CD4-positive, alpha-beta T cell treated with Interleukin-15 for 4 hours (primary cell): ENCODE data around the gene SLC4A2.

Experiments
- DNase-seq: peaks from one replicate; pipeline ENCODE4 v3.0.0-alpha.2; 2020; ENCODE audit warnings: low spot score

SLC4A2 gene

GRCh38 chr7:151062399-151063211 lies 3.2 kb downstream of the SLC4A2 start:
- no peak for DNase-seq

- no peak for DNase-seq
These were observed 3.8 kb downstream of the SLC4A2 start for GRCh38 chr7:151063212-151063561.

- no peak for DNase-seq
These were observed 5.1 kb downstream of the SLC4A2 start for GRCh38 chr7:151064454-151064853.

GRCh38 chr7:151064993-151065392 lies 5.6 kb downstream of the SLC4A2 start:
- no peak for DNase-seq

- DNase-seq = no peak
These were observed 6.1 kb downstream of the SLC4A2 start for GRCh38 chr7:151065516-151065915.

- no peak for DNase-seq
These were observed 7.0 kb downstream of the SLC4A2 start for GRCh38 chr7:151066273-151066974.

GRCh38 chr7:151068069-151068773 lies 8.8 kb downstream of the SLC4A2 start:
- DNase-seq = no peak

- DNase-seq = no peak
These were observed 10.6 kb downstream of the SLC4A2 start for GRCh38 chr7:151069841-151070573.

GRCh38 chr7:151070574-151070960 lies 11.2 kb downstream of the SLC4A2 start:
- no peak for DNase-seq

GRCh38 chr7:151071032-151071866 lies 11.9 kb downstream of the SLC4A2 start:
- DNase-seq = no peak

GRCh38 chr7:151073990-151074389 lies 14.6 kb downstream of the SLC4A2 start:
- no peak for DNase-seq

GRCh38 chr7:151074817-151075661 lies 15.7 kb downstream of the SLC4A2 start:
- no peak for DNase-seq

GRCh38 chr7:151075662-151075971 lies 16.2 kb downstream of the SLC4A2 start:
- DNase-seq = no peak

- no peak for DNase-seq
These were observed 16.6 kb downstream of the SLC4A2 start for GRCh38 chr7:151075978-151076426.

GRCh38 chr7:151076863-151077704 lies 17.7 kb downstream of the SLC4A2 start:
- no peak for DNase-seq

GRCh38 chr7:151077705-151078232 lies 18.4 kb downstream of the SLC4A2 start:
- DNase-seq = no peak

GRCh38 chr7:151078233-151079040 lies 19.0 kb downstream of the SLC4A2 start:
- no peak for DNase-seq

- no peak for DNase-seq
These were observed 20.0 kb downstream of the SLC4A2 start for GRCh38 chr7:151079199-151079910.
